Measurements from ENCODE around the gene TMEM121B.

TMEM121B gene

DNA sequence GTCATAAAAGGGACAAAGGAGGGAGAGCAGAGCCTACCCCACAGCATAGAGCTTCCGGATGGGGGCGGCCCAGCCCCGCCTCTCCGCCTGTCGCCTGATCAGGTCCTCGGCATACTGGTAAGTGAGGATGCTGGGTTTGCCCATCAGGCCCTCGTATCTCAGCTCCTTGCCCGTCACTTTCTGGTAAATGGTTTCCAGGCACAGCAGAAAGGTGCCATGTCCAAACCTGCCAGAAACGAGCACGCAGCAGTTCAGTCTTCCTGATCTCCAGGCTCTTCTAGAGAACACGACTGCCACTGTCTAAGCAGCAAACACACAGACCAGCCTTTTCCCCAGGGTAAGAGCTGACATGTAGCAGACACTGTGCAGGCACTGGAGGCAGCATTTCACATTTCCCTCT lies 17.4 kb upstream of the TMEM121B start:
- no peak for DNase-seq (ENCODE audit: low read depth, low spot score)

DNA sequence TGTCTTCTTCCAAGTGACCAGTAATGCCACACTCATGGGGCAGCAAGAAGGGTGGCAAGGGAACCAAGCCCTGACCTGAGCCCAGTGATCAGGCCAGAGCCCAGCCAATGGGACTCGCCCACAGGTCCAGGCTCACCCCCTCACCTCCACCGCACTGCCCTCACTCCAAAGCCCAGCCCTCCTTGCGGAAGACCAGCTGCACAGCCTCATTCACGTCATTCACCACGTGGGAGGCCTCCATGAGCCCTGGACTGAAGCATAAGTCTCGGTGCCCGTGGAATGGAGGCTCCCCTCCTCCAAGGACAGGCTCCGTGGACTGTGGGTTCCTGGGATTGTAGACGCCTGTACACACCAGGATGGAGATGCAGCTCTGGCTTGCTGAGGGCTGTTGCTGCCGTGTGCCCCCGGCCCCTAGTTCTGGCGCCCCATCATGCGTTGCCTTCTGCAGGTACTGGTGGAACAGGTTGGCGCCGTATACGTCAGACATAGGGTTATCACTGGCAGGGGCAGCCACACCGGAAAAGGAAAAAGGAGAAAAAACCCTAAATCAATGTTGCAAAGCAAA lies 16.8 kb upstream of the TMEM121B start:
- no peak for DNase-seq (ENCODE audit: low read depth, low spot score)

DNA sequence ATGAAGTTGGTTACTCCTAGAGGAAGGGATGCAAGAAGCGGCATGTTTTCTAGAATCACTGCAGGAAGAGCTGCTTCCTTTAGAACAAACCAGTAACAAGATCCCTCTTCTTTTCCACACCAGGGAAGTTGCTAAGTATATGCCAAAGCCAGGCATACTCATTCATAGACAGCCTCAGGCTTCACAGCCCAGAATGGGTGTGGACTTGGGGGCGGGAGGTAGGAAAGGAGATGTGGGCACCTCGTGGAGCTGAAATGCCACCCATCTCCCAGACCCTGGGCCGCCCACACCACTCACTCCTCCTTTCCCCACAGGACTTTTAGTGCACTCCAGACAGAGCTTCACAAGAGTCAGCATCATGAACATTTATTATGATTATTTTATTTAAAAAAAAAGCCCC lies 16.0 kb upstream of the TMEM121B start:
- no peak for DNase-seq (ENCODE audit: low read depth, low spot score)

DNA sequence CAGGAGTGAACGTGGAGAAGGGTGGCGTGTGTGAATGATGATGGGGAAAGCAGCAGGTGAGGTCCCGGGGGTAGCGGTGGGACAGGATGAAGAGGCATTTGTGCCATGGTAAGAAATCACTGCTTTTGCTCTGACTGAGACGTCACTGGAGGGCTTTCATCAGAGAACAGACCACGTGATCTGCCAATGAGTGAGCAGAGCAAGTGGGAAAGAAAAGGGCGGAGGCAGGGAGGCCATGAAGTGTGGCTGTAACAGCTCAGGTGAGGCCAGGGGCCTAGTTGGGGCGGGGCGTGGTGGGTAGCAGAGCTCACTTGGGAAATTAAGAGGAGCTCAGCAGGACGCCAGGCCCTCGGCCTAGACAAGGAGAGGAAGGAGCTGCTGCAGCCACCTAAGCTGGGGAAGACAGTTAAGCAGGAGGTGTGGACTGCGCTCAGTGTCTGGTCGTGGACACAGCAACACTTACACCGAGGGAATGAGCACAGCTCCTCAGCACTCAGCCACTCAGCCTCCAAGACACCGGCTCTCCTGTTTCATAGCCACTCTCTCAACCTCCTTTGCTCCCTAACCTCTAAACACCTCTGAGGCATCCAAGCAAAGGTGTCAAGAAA lies 14.1 kb upstream of the TMEM121B start:
- no peak for DNase-seq (ENCODE audit: low read depth, low spot score)

DNA sequence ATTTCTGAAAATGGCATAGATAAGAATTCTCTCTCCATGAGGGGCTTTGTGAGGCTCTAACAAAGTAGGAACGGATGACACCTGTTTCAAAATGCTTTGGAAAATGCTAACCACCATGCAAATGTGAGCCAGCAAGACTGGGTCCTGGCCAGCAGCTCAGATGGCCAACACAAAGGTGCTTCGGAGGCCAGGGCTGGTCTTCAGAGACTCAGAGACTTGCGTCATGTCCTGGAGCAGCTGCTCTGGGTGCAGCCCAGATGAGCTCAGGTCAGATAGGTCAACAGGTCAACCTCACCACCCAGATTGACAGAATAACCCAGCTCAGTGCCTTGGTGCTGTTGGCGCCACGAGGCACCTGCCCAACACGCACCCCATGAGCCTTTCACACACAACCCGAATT lies 12.0 kb upstream of the TMEM121B start:
- no peak for DNase-seq (ENCODE audit: low read depth, low spot score)

DNA sequence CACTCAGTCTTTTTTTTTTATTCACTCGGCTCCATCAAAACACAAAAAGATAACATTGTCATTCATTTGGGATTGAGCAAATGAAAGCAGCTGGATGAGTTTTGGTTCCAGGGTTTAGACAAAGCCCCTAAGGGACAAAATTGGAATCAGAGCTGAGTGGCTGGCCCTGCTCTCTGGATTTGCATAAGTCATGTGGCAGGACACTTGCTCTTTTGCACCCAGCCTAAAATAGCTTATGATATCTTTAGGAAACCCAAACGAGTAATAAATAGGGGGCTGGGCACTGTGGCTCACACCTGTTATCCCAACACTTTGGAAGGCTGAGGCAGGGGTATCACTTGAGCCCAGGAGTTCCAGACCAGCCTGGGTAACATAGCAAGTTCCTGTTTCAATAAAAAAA lies 11.0 kb upstream of the TMEM121B start:
- no peak for DNase-seq (ENCODE audit: low read depth, low spot score)

DNA sequence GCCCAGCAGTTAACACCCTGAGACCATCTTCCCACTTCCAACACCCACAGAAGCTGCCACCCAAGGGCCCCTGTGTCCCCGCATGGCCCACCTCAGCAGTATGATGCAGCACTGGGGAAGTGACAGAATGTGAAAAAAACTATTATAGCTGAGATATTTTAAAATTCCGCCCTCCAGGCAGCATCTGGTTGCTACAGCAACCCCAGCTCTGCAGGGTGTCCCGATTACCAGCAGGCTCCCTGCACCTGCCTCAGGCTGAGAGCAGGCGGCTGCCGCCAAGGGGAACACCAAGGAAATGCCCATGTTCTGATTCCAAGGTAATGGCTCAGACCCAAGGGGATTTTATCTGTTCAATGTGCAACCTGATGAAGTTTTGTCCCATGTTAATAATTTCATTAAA lies 10.5 kb upstream of the TMEM121B start:
- no peak for DNase-seq (ENCODE audit: low read depth, low spot score)

DNA sequence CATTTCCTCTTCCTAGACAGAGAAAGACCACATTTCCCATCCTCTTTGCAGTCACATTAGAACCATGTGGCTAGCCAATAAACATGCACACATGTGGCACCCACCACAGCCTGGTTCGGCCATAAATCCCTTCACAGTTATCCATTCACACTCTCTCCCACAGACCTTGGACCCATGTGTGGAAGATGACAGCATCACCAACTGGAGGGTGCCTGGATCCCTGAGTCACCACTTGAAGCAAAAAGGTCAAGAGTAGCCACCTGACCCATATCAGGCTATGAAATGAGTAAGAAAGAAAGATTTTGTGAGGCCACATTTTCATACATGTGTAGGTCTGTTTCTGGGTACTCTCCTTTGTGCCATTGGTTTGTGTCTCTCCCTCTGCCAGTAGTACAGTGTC lies 9.0 kb upstream of the TMEM121B start:
- DNase-seq (ENCODE audit: low read depth, low spot score) = no peak

DNA sequence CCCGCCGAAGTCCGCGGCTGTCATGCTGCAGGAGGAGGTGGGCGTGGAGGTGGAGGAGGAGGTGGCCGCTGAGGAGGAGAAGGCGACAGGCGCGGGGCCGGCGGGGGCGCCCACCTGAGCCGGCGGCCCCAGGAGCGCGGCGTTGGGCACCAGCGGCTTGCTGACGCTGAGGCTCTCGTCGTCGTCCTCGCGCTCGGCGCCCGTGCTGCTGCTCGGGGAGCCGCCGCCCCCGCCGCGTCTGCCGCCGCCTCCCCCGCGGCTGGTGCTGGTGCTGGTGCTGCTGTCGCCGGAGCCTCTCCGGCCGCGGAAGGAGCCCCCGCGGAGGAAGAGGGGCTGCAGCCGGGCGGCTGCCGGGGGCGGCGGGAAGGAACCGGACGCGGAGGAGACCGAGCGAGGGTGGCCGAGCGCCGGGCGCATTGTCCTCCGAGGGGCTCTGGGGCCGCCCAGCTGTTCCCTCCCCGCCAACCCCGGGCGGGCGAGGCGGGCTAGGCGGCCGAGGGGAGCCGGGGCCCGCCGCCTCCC lies 388 bp downstream of the TMEM121B start:
- DNase-seq (ENCODE audit: low read depth, low spot score) = no peak

DNA sequence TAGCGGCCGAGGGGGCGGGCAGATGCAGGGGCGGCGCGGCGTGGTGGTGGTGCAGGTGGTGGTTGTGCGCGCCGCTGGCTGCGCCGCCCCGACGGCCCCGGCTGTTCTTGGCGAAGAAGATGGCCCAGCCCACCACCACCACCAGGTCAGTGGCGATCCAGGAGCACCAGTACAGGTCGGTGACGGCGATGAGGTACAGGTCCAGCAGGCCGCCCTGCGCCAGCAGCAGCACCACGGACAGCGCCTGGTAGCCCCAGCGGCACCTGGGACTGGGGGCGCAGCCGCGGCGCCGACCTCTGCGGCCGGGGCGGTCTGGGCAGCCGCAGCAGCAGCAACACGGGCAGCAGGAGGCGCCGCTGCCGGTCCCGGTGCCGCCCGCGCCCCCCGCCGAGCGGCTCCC lies 879 bp downstream of the TMEM121B start:
- DNase-seq (ENCODE audit: low read depth, low spot score) = peak; percentile 87

DNA sequence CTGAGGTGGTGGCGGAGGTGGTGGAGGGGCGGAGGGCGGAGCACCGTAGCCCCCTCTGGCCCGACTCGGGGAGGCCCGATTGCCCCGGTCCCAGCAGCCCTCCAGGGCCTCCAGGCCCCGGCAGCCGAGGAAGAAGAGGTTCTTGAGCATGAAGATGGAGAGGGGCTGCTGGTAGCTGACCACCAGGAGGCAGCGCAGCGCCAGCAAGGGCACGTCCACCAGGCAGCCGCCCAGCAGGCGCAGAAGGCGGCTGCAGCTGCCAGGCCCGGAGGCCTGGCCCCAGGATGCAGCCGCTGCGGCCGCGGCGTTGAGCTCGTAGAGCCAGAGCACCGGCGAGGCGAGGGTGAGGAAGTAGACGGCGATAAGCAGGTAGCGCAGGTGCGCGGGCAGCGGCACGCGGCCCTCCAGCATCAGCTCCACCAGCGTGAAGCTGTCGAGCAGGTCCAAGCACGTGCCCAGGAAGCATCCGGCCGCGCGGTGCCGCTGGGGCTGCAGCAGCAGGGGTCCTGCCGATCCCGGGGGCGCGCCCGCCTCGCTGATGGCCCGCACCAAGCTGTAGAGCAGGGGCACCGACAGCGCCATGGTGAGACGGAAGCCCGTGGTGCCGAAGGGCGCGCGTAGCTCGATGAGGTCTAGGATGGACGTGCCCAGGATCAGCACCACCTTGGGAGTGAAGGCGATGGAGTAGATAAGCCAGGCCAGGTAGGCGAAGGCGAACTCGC lies 1.5 kb downstream of the TMEM121B start:
- DNase-seq (ENCODE audit: low read depth, low spot score) = peak; percentile 16

DNA sequence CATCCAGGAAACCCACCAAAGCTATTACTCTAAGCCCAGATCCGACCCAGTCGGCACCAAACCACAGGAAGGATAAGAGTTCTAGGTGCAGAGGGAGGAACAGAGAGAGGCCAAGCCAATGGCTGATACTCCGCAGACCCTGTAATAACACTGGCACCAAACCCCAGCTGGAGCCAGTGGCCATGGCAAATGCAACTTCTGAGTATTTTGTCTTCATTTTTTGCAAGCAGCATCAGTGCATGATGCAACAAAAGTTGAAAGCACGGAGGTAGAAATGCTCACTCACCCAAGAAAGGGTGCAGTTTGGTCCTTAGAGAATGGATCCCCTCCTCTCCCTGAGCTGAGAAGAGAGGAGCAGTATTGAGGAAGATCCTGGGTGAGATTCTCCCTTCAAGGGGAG lies 2.8 kb downstream of the TMEM121B start:
- no peak for DNase-seq (ENCODE audit: low read depth, low spot score)

DNA sequence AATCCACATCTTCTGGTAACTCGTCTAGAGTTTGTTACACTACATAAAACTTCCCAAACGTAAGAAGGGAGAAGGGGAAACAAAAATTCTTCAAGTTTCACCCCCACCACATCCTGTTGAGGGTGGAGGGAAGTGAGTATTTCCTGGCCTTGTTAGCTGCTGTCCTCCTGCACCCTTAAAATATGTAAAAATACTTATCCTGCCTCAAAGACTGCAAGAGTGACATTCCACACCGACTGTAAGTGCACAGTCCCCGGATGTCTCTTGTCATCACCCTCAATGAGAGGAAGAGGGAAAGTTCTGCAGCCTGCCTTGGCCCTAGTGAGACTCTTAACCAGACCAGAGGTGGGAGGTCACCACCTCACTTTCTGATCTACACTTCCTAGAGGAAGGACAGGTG lies 3.3 kb downstream of the TMEM121B start:
- DNase-seq (ENCODE audit: low read depth, low spot score) = no peak

DNA sequence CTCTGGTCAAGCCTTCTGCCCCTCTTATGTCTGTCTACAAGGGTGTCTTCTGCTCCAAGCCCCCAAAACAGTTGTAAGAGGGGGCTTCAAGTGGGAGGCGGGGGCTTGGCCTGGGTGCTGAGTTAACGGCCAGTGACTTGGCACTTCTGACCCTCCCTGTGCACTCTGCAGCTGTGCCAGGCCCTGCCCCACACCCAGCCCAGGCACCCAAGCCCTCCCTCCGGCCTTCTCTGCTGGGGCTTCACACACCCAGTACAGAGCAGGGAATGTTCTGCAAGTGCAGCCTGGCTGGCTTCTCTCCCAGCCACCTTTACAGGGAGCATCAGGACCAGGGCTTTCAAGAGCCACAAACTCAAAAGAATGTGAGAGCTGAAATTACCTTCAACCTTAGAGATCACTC lies 3.8 kb downstream of the TMEM121B start:
- DNase-seq (ENCODE audit: low read depth, low spot score) = no peak

DNA sequence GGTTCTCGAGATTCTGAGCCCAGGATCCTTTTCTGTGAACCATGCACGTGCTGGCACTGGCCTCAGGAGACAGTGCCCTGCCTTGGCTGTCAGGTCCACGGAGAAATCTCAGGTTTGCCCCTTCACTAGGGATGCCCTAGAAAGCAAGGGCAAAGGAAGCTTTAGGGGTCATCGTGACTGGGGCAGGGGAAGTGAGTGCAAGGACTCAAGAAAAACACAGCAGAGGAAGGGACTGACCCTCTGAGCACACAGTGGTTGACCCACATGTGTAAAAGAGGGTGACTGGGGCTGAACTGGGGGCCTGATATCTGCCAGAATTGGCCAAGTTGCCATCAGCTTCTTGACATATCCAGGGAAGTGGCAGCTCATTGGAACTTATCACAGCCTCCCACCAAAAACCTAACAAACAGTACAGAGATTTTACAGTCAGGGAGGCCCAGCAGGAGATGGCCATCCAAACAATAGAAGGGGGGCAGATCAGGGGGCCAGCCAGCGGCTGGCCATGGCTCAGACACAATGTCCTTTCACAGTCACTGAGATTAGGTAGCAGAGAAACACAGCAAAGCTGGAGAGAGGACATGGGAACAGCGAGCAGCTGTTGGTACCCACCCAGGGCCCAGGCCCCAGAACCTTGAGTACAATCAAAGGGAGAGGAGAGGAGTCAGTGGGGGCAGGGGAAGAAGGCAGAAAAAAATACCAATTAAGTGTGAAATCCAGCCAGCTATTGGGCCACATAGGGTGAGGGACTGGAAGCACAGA lies 4.4 kb downstream of the TMEM121B start:
- no peak for DNase-seq (ENCODE audit: low read depth, low spot score)

DNA sequence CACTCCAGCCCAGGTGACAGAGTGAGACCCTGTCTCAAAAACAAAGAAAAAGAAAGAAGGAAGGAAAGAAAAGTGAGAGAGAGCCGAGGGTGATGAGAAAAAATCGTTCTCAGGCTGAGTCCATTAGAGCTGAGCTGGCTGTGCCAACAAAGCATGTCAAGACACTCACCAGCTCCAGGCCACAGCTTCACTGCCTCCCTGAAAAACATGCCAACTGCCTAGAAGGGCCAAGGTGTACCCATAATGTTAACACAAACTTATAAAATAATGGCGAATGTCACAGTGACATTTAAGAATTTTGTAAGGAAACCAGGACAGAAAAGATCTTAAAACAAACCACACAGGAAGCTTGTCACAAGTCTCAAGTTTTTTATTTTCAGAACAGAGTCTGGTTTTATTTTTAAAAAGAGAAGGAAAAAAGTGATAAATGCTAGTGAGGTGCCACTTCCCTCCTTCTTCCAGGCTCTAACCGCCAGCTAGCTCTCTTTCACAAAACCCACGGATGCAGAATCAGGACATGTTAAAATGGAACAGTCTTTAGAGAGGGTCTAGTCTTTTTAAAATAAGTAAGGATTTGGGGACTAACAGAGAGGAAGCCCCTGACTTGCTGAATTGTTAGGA lies 5.1 kb downstream of the TMEM121B start:
- no peak for DNase-seq (ENCODE audit: low read depth, low spot score)

DNA sequence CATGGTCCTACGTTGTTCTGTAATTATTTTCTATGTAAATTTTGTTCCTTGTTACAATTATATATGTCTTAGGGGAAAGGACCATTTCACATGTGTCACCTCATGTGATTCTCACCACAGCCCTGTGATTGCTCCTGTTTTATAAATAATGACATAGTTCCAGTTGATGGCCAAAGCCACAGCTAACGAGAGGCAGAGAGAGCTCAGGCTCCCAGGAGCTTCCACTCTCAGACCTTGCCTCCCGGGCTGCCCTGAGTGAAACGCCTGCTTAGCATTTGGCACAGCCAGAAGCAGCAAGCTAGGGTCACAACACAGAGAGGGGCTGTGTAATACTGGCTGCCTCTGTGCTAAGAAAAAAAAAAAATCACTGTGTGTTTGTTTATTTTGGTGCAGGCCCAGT lies 5.9 kb downstream of the TMEM121B start:
- DNase-seq (ENCODE audit: low read depth, low spot score) = no peak

DNA sequence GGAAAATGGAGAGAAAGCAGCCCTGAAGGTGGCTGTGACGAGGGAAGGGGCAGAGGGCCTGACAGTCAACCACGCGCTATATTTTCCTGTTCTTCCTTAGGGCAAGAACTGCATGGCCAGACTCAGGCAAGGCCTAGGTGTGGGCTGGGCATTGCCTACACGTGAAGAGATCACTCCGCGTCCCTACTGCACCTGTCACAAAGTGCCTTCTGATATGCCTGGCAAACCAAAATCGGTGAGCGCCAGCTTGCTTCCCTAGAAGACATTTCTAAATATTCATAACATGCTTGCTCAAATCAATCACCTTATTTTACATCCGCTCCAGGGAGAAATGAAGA lies 6.3 kb downstream of the TMEM121B start:
- no peak for DNase-seq (ENCODE audit: low read depth, low spot score)

DNA sequence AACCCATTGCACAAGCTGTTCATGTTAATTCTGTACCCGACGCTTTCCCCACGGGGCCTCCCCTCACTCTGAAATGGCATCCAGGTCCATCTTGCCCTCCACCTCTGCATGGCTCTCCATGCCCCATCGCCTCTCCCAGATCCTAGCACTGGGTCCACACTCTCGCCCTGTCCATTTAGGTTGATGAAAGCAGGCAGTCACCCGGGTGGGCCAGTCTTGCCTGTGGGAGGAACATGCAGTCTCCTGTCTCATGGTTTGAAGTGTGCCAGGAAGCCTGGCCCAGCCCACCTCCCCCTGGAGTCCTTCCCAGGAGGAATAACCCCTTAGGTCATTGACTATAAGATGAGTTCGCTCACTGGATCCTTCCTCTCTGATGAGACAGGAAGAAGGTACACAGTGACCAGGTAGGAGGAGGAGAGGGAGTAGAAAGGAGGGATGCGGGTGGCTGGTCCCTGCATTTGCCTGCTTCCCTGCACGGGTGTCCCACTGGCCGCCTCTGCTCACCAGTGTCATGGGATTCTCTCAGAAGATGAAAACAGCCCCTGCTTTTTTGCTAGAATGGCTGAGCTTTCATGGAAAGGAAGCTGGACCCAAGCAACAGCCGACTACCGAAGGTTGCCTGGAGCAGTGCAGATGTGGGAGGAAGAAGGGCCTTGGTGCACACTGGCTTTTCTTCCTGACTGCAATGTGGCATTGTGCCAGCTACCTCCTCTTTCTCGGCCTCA lies 6.8 kb downstream of the TMEM121B start:
- no peak for DNase-seq (ENCODE audit: low read depth, low spot score)

DNA sequence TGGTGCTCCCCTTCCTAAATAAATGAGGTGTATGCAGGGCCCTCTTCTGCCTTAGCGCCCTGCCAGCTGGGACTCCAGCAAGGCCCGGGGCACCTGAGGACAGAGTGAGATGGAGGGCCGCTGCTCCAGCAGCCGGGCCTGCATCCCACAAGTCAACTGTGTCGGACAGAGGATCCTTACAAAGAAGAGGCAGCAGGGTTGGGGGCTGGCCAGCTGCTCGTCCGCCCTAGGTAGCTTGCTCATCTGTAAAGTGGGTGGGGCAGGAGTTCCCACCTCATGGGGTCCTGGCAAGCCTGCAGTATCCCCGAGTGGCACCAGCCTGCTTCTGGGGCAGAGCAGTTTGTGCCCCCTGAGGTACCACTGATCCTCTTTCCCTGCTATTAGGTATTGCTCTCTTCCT lies 7.6 kb downstream of the TMEM121B start:
- DNase-seq (ENCODE audit: low read depth, low spot score) = no peak

DNA sequence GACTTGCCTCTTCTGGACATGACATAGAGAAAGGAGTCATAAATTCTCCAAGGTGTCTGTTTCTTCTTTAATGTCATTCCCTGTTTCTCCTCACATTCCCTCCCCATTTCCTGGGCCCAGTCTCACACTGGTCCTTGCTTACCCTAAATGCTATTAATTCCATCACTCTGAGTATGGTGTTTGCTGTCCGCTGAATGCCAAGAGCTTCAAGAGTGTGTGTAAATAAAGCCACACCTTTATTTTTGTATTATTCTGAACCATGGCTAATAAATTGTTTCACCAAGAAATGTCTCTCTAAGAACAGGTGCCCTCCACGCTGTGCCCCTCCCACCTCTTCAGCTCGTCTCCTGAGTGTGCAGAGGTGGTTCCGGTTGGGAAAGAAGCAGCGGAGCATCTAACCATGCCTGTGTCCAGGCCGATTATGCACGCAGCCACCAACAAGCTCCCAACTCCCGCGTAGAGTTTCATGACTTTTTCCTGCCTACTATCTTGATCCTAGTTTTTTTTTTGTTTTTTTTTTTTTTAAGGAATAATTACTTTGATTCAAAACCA lies 8.6 kb downstream of the TMEM121B start:
- DNase-seq (ENCODE audit: low read depth, low spot score) = no peak

Data from astrocyte of the hippocampus (primary cell).